ENCODE measurements around the gene OFD1.

GRCh38 chrX:13719192-13719856 lies 15.2 kb upstream of the OFD1 start:
- TF ChIP-seq POLR2A (IDR thresholded peaks at IDR 0.05; ENCODE audit: low read length), result no peak
- no peak for TF ChIP-seq GATA1 (IDR thresholded peaks at IDR 0.05; ENCODE audit: low read depth, low read length)

Measured in erythroblast (primary cell).